Gastroesophageal sphincter (tissue), 4 donors: ENCODE measurements around the gene SLC25A13. TPM values are rescaled to one million over a fixed set of nuclear protein-coding genes. Genes with fewer than 3 reads are reported as not detected.

Experiments
- ATAC-seq: fragments of 150-250 bp; one replicate; pipeline ENCODE4 v1.9.1; 2016; ENCODE audit warnings: mild to moderate bottlenecking, moderate library complexity
- H3K27ac ChIP-seq, 4 donors: fragments of 200-600 bp; sonication (generic) in 3 of 4; 1 replicate in 3 of 4; 2 replicates in 1 of 4; pipeline ENCODE4 v1.5.1; 2016 to 2019
- H3K27me3 ChIP-seq: fragments of 200-600 bp; sonication (generic); one replicate; pipeline ENCODE4 v1.5.1; 2019
- H3K36me3 ChIP-seq, 2 donors: fragments of 200-600 bp; sonication (generic); one replicate each; pipeline ENCODE4 v1.5.1; 2019; ENCODE audit warnings: control low read depth in 1 of 2
- H3K4me1 ChIP-seq, 3 donors: fragments of 200-600 bp; sonication (generic); 1 replicate in 2 of 3; 2 replicates in 1 of 3; pipeline ENCODE4 v1.5.1; 2016 to 2019; ENCODE audit warnings: control low read depth in 2 of 3
- H3K4me3 ChIP-seq, 2 donors: fragments of 200-600 bp; sonication (generic); one replicate each; pipeline ENCODE4 v1.5.1; 2019; ENCODE audit warnings: mild to moderate bottlenecking in 1 of 2, moderate library complexity in 1 of 2
- H3K9me3 ChIP-seq, 3 donors: fragments of 200-600 bp; sonication (generic); one replicate each; pipeline ENCODE4 v1.5.1; 2017 to 2019; ENCODE audit warnings: control low read depth in 2 of 3
- CTCF ChIP-seq, 4 experiments: fragments of 200-600 bp in 2 of 4; fragments of 450-650 bp in 2 of 4; sonication (generic) in 1 of 4; IDR thresholded peaks; one replicate each; pipeline ENCODE4 v1.5.1; 2017 to 2019; ENCODE audit warnings: antibody characterized with exemption in 4 of 4, mild to moderate bottlenecking in 2 of 4, moderate library complexity in 2 of 4
- EP300 ChIP-seq: sonication (generic); formaldehyde crosslinking; IDR thresholded peaks from one replicate; pipeline ENCODE4 v1.6.1; 2017; ENCODE audit warnings: antibody characterized with exemption, mild to moderate bottlenecking
- POLR2A ChIP-seq, 2 donors: fragments of 450-650 bp; IDR thresholded peaks; one replicate each; pipeline ENCODE4 v1.6.1; 2017; ENCODE audit warnings: antibody characterized with exemption in 2 of 2, mild to moderate bottlenecking in 2 of 2, moderate library complexity in 1 of 2
- POLR2AphosphoS5 ChIP-seq: sonication (generic); formaldehyde crosslinking; IDR thresholded peaks from one replicate; pipeline ENCODE4 v1.6.1; 2017; ENCODE audit warnings: antibody characterized with exemption
- WGBS, 2 donors: methylation state at CpG; one replicate each; pipeline ENCODE4 v1.1.5; 2018; ENCODE audit warnings: low coverage in 1 of 2; 5-methylcytosine and 5-hydroxymethylcytosine counted together
- total RNA-seq, 4 donors: library from RNA; depleted of rRNA; stranded (reverse); fragments of >200 nt; gene quantifications; one replicate each; pipeline ENCODE4 v1.1.0, GENCODE V29; 2016

Gene SLC25A13
- total RNA-seq, 4 donors from 2014 or later, result 19.0 to 42.0 (median 28.0) TPM

- 20 to 30% methylated on average over 2 of the region's 2 CpGs for WGBS, 2 donors
- Histone ChIP-seq H3K4me1 (no peaks in the 10 kb centered on the region), H3K27ac (no peak overlapping the region), H3K9me3 (no peaks in the 10 kb centered on the region), H3K36me3 (no peaks in the 10 kb centered on the region), H3K4me3 (no peak overlapping the region), H3K27me3 (no peaks in the 10 kb centered on the region)
- TF ChIP-seq POLR2AphosphoS5, result no peak
- ATAC-seq, result no peak
Observed at GRCh38 chr7:96355990-96356506, 34.1 kb upstream of the SLC25A13 start.

GRCh38 chr7:96354881-96355280 lies 33.0 kb upstream of the SLC25A13 start:
- no peak overlapping the region for H3K27ac ChIP-seq
- H3K9me3 ChIP-seq, result no peaks in the 10 kb centered on the region
- H3K36me3 ChIP-seq, result no peaks in the 10 kb centered on the region
- H3K4me3 ChIP-seq, result no peak overlapping the region
- H3K27me3 ChIP-seq, result no peaks in the 10 kb centered on the region
- ATAC-seq, result no peak
- TF ChIP-seq POLR2AphosphoS5, result no peak
- TF ChIP-seq POLR2A (IDR thresholded peaks at IDR 0.05), result no peak
- TF ChIP-seq EP300, result no peak
- no peak for TF ChIP-seq CTCF (IDR thresholded peaks at IDR 0.05)
- H3K4me1 ChIP-seq, result no peaks in the 10 kb centered on the region
- WGBS, 2 donors, result 68 to 79% methylated on average over 2 of the region's 3 CpGs

GRCh38 chr7:96349572-96349971 lies 27.7 kb upstream of the SLC25A13 start:
- ATAC-seq, result no peak
- Histone ChIP-seq H3K27me3 (peaks cover 13% of the 10 kb centered on the region), H3K27ac (no peak overlapping the region), H3K9me3 (no peaks in the 10 kb centered on the region), H3K36me3 (no peaks in the 10 kb centered on the region), H3K4me3 (no peak overlapping the region), H3K4me1 (no peaks in the 10 kb centered on the region)
- TF ChIP-seq POLR2AphosphoS5 (no peak), CTCF (IDR thresholded peaks at IDR 0.05) (no peak), POLR2A (IDR thresholded peaks at IDR 0.05) (no peak), EP300 (no peak)
- 57 to 70% methylated on average over 3 of the region's 3 CpGs for WGBS, 2 donors

GRCh38 chr7:96347471-96347870 lies 25.6 kb upstream of the SLC25A13 start:
- Histone ChIP-seq H3K4me3 (no peak overlapping the region), H3K27me3 (peaks cover 13% of the 10 kb centered on the region), H3K36me3 (no peaks in the 10 kb centered on the region), H3K27ac (no peak overlapping the region), H3K9me3 (no peaks in the 10 kb centered on the region), H3K4me1 (no peaks in the 10 kb centered on the region)
- no peak for ATAC-seq
- TF ChIP-seq POLR2A (IDR thresholded peaks at IDR 0.05) (no peak), POLR2AphosphoS5 (no peak), CTCF (IDR thresholded peaks at IDR 0.05) (no peak), EP300 (no peak)
- WGBS, 2 donors, result 88 to 100% methylated on average over 2 of the region's 2 CpGs

- Histone ChIP-seq H3K4me1 (no peaks in the 10 kb centered on the region), H3K36me3 (no peaks in the 10 kb centered on the region), H3K27me3 (peaks cover 13% of the 10 kb centered on the region), H3K27ac (no peak overlapping the region), H3K4me3 (no peak overlapping the region), H3K9me3 (no peaks in the 10 kb centered on the region)
- 0 to 29% methylated on average over 1 to 5 of the region's 5 CpGs for WGBS, 2 donors
- no peak for ATAC-seq
- no peak for TF ChIP-seq POLR2AphosphoS5
- no peak for TF ChIP-seq CTCF (IDR thresholded peaks at IDR 0.05)
- TF ChIP-seq EP300, result no peak
- no peak for TF ChIP-seq POLR2A (IDR thresholded peaks at IDR 0.05)
Observed at GRCh38 chr7:96346293-96346953, 24.5 kb upstream of the SLC25A13 start.
